ENCODE data around the gene APBB2. TPM values are rescaled to one million over a fixed set of nuclear protein-coding genes. Genes with fewer than 3 reads are reported as not detected.
A peak's percentile ranks its signal among the peaks of the same experiment; 100 is the strongest.

Gene APBB2
- total RNA-seq, 1 experiment from 2014 or later: 46.0 TPM

GRCh38 chr4:41256740-41257256 is 42.5 kb upstream of the APBB2 start, which contains the start of gene UCHL1:
Gene UCHL1 (plus strand): TSS chr4:41256928. CDS start chr4:41256977, 49 bp downstream.
- Histone ChIP-seq H4K20me1 (ENCODE audit: insufficient read depth) (peaks cover 39% of the 10 kb centered on the region), H3K4me3 (peak within 1 kb of the TSS; percentile 99), H2AFZ (peak within 1 kb of the TSS; percentile 82), H3K27me3 (ENCODE audit: insufficient read depth, low read depth) (no peaks in the 10 kb centered on the region), H3K27ac (peak within 1 kb of the TSS; percentile 90), H3K36me3 (ENCODE audit: low read depth) (peaks cover 41% of the 10 kb centered on the region), H3K9me2 (ENCODE audit: insufficient read depth) (no peaks in the 10 kb centered on the region), H3K9me3 (ENCODE audit: insufficient read depth, low read depth) (no peaks in the 10 kb centered on the region), H3K4me2 (peak within 1 kb of the TSS; percentile 93), H3K79me2 (ENCODE audit: low read depth) (peaks cover 49% of the 10 kb centered on the region), H3K4me1 (replicated peaks; ENCODE audit: insufficient read depth) (peaks cover 33% of the 10 kb centered on the region), H3F3A (ENCODE audit: insufficient read depth, low read depth) (peaks cover 50% of the 10 kb centered on the region)
- intact Hi-C loops (cut with micrococcal nuclease; ENCODE audit: unreplicated experiment): loop anchor here (1.0 to 2.0 kb wide), 4 partner anchors 39 to 678 kb away; partner anchors contain the start of gene TMEM33
- peak; percentile 72 to 90 for DNase-seq
- ChIA-PET POLR2A (ENCODE audit: unreplicated experiment) (interaction anchor here (0.5 to 1.1 kb wide), 14 partner anchors 21 to 815 kb away, joined by 3 to 16 read pairs (median 4); partner anchors contain the start of gene APBB2), CTCF (interaction anchor here (0.7 to 1.3 kb wide), 2 partner anchors 52 to 332 kb away, joined by 3 to 5 read pairs; no protein-coding TSS in a partner anchor)
- BruUV-seq (replicated peaks): no TSS peak
- TF ChIP-seq EZH2 (IDR thresholded peaks at IDR 0.05; ENCODE audit: low read depth) (no peak), CTCF (conservative IDR thresholded peaks at IDR 0.05) (no peak)

- Histone ChIP-seq H3K36me3 (ENCODE audit: low read depth) (peaks cover 36% of the 10 kb centered on the region), H3K27me3 (ENCODE audit: insufficient read depth, low read depth) (no peaks in the 10 kb centered on the region), H3K9me3 (ENCODE audit: insufficient read depth, low read depth) (no peaks in the 10 kb centered on the region), H3K4me1 (replicated peaks; ENCODE audit: insufficient read depth) (peaks cover 33% of the 10 kb centered on the region), H3K27ac (peak overlapping the region; percentile 90), H3K9me2 (ENCODE audit: insufficient read depth) (no peaks in the 10 kb centered on the region), H3K79me2 (ENCODE audit: low read depth) (peaks cover 45% of the 10 kb centered on the region), H3K4me3 (peak overlapping the region; percentile 99), H3K4me2 (peak overlapping the region; percentile 93), H4K20me1 (ENCODE audit: insufficient read depth) (peaks cover 37% of the 10 kb centered on the region), H3F3A (ENCODE audit: insufficient read depth, low read depth) (peaks cover 44% of the 10 kb centered on the region), H2AFZ (peak overlapping the region; percentile 82)
- CTCF ChIA-PET: interaction anchor here (0.7 to 1.3 kb wide), 4 partner anchors 40 to 734 kb away, joined by 3 to 5 read pairs (median 4); partner anchors contain the start of gene SLC30A9
- intact Hi-C loops (cut with micrococcal nuclease; ENCODE audit: unreplicated experiment): loop anchor here (1.0 to 2.0 kb wide), 4 partner anchors 39 to 679 kb away; partner anchors contain the start of gene TMEM33
- TF ChIP-seq CTCF (conservative IDR thresholded peaks at IDR 0.05) (no peak), EZH2 (IDR thresholded peaks at IDR 0.05; ENCODE audit: low read depth) (no peak)
- POLR2A ChIA-PET (ENCODE audit: unreplicated experiment): interaction anchor here (0.5 to 1.1 kb wide), 11 partner anchors 42 to 816 kb away, joined by 3 to 9 read pairs (median 4); partner anchors contain the start of genes APBB2 and SLC30A9
- DNase-seq: peak; percentile 12 to 40
- BruUV-seq (replicated peaks): TSS peak; percentile 97
Measured at GRCh38 chr4:41256131-41256739, 41.9 kb upstream of the APBB2 start.

DNA sequence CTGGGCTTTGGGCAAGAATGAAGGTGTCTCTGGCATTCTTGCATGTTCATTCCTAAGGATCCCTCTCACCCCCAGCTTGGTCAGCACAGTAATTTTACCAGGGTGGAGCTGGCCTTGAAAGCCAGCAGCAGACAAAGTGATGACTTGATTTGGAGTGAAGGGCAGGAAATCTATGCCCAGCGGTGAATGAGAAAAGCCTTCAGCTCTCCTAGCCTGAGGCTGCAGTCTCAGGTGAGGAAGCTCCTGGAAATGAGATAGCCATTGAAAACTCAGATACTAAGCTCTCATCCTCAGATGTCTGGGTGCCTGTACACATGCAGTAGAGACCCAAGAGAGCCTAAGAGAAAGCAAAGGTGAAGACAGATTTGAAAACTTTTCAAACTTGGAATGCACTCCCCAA is 31.6 kb upstream of the APBB2 start:
- ChIA-PET POLR2A (ENCODE audit: unreplicated experiment) (no interaction called here), CTCF (no interaction called here)
- Histone ChIP-seq H3K79me2 (ENCODE audit: low read depth) (no peaks in the 10 kb centered on the region), H3K36me3 (ENCODE audit: low read depth) (no peaks in the 10 kb centered on the region), H3K27me3 (ENCODE audit: insufficient read depth, low read depth) (no peaks in the 10 kb centered on the region), H3K4me2 (no peak overlapping the region), H3K27ac (no peak overlapping the region), H3F3A (ENCODE audit: insufficient read depth, low read depth) (0 out of 2 replicates have a peak, but pooled peaks cover 5% of the 10 kb centered on the region), H4K20me1 (ENCODE audit: insufficient read depth) (no peaks in the 10 kb centered on the region), H3K4me3 (no peak overlapping the region), H3K9me3 (ENCODE audit: insufficient read depth, low read depth) (no peaks in the 10 kb centered on the region), H2AFZ (no peak overlapping the region), H3K9me2 (ENCODE audit: insufficient read depth) (no peaks in the 10 kb centered on the region), H3K4me1 (replicated peaks; ENCODE audit: insufficient read depth) (no peaks in the 10 kb centered on the region)
- BruUV-seq (replicated peaks): no TSS peak
- intact Hi-C loops (cut with micrococcal nuclease; ENCODE audit: unreplicated experiment): no loop called here
- no peak for DNase-seq
- no peak for TF ChIP-seq CTCF (conservative IDR thresholded peaks at IDR 0.05)
- no peak for TF ChIP-seq EZH2 (IDR thresholded peaks at IDR 0.05; ENCODE audit: low read depth)
